Measurements from ENCODE around the gene FAM53B.

The FAM53B gene

GRCh38 chr10:124691002-124691401 lies 53.2 kb downstream of the FAM53B start:
- H3K9me3 ChIP-seq (ENCODE audit: low read length) = no peaks in the 10 kb centered on the region
- H3K4me1 ChIP-seq (ENCODE audit: insufficient read depth, low read length) = peaks cover 7% of the 10 kb centered on the region
- H3K27me3 ChIP-seq (ENCODE audit: insufficient read depth, low read length) = no peaks in the 10 kb centered on the region
- H3K4me3 ChIP-seq (ENCODE audit: low read length) = no peak overlapping the region
- peaks cover 38% of the 10 kb centered on the region for H3K36me3 ChIP-seq (ENCODE audit: insufficient read depth, low read length)
- H2AFZ ChIP-seq (ENCODE audit: low read depth, low read length) = no peak overlapping the region

DNA sequence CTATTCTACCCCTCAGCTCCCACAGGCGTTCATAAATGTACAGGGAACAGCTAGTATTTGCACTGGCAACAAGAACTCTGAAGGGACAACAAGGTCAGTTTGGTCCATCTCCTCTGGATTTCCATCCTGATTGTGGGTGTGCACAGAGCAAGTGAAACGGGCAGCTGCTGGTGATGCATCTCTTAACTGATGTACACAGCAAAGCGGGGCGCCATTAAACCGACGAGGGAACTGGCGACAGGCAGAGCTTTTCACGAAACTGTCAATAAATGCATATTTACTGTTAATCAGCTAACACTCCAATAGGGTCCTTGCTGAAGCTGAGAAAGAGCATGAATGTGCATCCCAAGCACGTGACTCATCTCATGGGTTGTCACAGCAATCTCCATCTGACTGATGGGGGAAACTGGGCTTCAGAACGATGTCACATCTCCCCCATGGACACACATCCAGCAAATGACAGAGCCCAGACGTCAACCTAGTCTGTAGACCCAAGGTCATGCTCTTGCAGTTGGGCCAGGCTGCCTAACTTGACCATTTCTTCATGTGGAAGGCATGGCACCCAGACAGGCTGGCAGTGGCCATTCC lies 54.2 kb downstream of the FAM53B start:
- Histone ChIP-seq H3K27me3 (ENCODE audit: insufficient read depth, low read length) (no peaks in the 10 kb centered on the region), H3K4me3 (ENCODE audit: low read length) (no peak overlapping the region), H3K4me1 (ENCODE audit: insufficient read depth, low read length) (peaks cover 7% of the 10 kb centered on the region), H3K9me3 (ENCODE audit: low read length) (no peaks in the 10 kb centered on the region), H2AFZ (ENCODE audit: low read depth, low read length) (no peak overlapping the region), H3K36me3 (ENCODE audit: insufficient read depth, low read length) (peaks cover 29% of the 10 kb centered on the region)

DNA sequence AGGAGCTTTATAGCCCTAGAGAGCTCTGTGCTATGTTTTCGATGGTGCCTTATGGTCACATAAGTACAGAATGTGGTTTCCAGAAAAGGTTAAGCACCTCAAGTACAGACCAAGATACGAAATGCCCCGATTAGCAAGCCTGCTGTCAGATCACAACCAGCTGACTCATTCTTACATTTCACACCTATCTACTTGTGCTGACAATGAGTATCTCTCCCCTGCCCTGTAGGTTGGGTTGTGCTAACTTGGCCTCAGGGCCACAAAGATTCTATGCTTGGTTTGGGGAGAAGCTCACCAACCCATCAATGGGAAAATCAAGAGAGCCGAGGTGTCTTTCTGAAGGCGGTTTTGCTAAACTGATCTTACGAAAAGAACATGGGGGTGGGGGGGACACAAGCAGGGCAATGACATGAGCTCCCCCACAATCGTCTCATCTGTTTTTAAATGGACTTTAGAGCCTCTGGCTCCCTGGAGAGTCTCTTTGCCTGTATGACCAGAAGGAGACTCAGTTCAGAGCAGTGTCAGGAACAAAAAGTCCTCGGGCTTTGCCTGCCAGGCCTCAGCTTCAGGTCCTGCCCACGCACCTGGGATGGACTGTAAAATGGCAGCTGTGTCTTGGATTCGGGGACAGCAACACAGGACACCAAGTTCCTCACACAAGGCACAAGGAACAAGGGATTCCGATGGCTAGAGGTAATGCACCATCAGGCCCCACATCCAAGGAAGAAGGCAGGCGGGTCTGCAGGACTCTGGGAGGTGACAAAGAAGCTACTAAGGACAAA lies 55.1 kb downstream of the FAM53B start:
- H3K27me3 ChIP-seq (ENCODE audit: insufficient read depth, low read length) = no peaks in the 10 kb centered on the region
- no peaks in the 10 kb centered on the region for H3K9me3 ChIP-seq (ENCODE audit: low read length)
- H3K36me3 ChIP-seq (ENCODE audit: insufficient read depth, low read length) = peaks cover 24% of the 10 kb centered on the region
- H2AFZ ChIP-seq (ENCODE audit: low read depth, low read length) = no peak overlapping the region
- peaks cover 7% of the 10 kb centered on the region for H3K4me1 ChIP-seq (ENCODE audit: insufficient read depth, low read length)
- H3K4me3 ChIP-seq (ENCODE audit: low read length) = no peak overlapping the region

DNA sequence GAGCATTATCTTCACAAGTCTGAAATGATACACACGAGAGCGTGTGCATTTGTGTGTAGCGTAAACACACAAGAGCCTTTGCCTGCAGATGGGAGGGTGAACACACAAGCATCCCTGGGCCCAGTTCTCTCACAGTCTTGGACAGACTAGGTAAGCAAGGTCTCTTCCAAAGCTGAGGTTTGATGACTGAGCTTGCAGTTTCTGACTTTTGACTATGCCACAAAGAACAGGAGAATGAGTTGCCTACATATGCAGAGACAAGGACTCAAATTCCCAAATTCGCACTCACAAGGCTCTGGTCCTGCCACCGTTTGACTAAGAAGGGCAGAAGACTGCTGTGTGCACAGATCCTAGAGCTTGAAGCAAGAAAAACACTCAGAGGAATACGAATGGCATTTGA lies 55.8 kb downstream of the FAM53B start:
- Histone ChIP-seq H3K4me3 (ENCODE audit: low read length) (no peak overlapping the region), H2AFZ (ENCODE audit: low read depth, low read length) (no peak overlapping the region), H3K36me3 (ENCODE audit: insufficient read depth, low read length) (peaks cover 20% of the 10 kb centered on the region), H3K4me1 (ENCODE audit: insufficient read depth, low read length) (peaks cover 7% of the 10 kb centered on the region), H3K27me3 (ENCODE audit: insufficient read depth, low read length) (no peaks in the 10 kb centered on the region), H3K9me3 (ENCODE audit: low read length) (no peaks in the 10 kb centered on the region)

GRCh38 chr10:124686707-124687376 lies 57.3 kb downstream of the FAM53B start:
- Histone ChIP-seq H2AFZ (ENCODE audit: low read depth, low read length) (no peak overlapping the region), H3K9me3 (ENCODE audit: low read length) (no peaks in the 10 kb centered on the region), H3K4me1 (ENCODE audit: insufficient read depth, low read length) (peaks cover 6% of the 10 kb centered on the region), H3K4me3 (ENCODE audit: low read length) (no peak overlapping the region), H3K27me3 (ENCODE audit: insufficient read depth, low read length) (no peaks in the 10 kb centered on the region), H3K36me3 (ENCODE audit: insufficient read depth, low read length) (peaks cover 24% of the 10 kb centered on the region)

DNA sequence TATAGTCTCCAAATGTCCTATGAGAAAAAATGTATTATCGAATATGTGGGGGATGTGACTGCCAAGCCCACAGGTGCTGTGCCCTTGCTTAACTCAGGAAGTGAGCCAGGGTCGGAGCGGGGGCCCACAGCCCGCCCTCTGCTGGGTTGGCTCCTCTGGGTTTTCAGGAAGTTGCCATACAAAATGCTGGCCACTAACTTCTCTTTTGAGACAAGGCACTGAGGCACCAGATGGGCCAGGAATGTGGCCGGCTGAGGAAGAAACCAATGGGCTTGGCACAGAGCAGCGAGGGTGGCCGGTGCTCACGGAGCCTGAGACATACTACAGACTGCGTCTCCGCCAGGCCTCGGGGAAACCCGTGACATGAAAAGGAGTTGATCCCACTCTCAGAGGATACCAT lies 58.9 kb downstream of the FAM53B start:
- Histone ChIP-seq H3K4me1 (ENCODE audit: insufficient read depth, low read length) (no peaks in the 10 kb centered on the region), H3K27me3 (ENCODE audit: insufficient read depth, low read length) (no peaks in the 10 kb centered on the region), H3K36me3 (ENCODE audit: insufficient read depth, low read length) (peaks cover 38% of the 10 kb centered on the region), H3K9me3 (ENCODE audit: low read length) (no peaks in the 10 kb centered on the region), H3K4me3 (ENCODE audit: low read length) (no peak overlapping the region), H2AFZ (ENCODE audit: low read depth, low read length) (no peak overlapping the region)

DNA sequence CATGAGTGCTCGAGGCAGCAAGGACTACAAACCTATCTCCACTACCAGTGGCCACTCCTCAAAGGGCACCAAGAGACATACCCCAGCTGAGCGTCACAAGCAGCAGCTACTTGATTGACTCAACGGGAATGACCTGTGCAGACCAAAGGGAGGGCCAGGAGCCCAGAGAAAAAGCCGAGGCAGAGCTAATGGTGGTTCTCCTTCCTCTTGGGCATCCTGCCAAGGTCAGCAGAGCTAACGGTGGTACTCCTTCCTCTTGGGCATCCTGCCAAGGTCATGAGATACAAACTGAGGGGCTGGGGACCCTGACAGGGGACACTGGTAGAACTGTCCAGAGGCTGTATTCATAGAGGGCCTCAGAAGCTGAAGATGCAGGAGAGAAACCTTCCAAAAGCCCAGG lies 60.4 kb downstream of the FAM53B start:
- Histone ChIP-seq H3K4me3 (ENCODE audit: low read length) (no peak overlapping the region), H3K27me3 (ENCODE audit: insufficient read depth, low read length) (no peaks in the 10 kb centered on the region), H3K36me3 (ENCODE audit: insufficient read depth, low read length) (peaks cover 32% of the 10 kb centered on the region), H3K4me1 (ENCODE audit: insufficient read depth, low read length) (no peaks in the 10 kb centered on the region), H2AFZ (ENCODE audit: low read depth, low read length) (no peak overlapping the region), H3K9me3 (ENCODE audit: low read length) (no peaks in the 10 kb centered on the region)

- Histone ChIP-seq H3K4me3 (ENCODE audit: low read length) (no peak overlapping the region), H3K36me3 (ENCODE audit: insufficient read depth, low read length) (peaks cover 31% of the 10 kb centered on the region), H2AFZ (ENCODE audit: low read depth, low read length) (no peak overlapping the region), H3K9me3 (ENCODE audit: low read length) (no peaks in the 10 kb centered on the region), H3K27me3 (ENCODE audit: insufficient read depth, low read length) (no peaks in the 10 kb centered on the region), H3K4me1 (ENCODE audit: insufficient read depth, low read length) (peaks cover 19% of the 10 kb centered on the region)
These were observed 62.3 kb downstream of the FAM53B start for GRCh38 chr10:124681626-124682552.

GRCh38 chr10:124681091-124681490 lies 63.1 kb downstream of the FAM53B start:
- no peaks in the 10 kb centered on the region for H3K27me3 ChIP-seq (ENCODE audit: insufficient read depth, low read length)
- H2AFZ ChIP-seq (ENCODE audit: low read depth, low read length) = no peak overlapping the region
- no peaks in the 10 kb centered on the region for H3K9me3 ChIP-seq (ENCODE audit: low read length)
- peaks cover 21% of the 10 kb centered on the region for H3K4me1 ChIP-seq (ENCODE audit: insufficient read depth, low read length)
- peaks cover 33% of the 10 kb centered on the region for H3K36me3 ChIP-seq (ENCODE audit: insufficient read depth, low read length)
- no peak overlapping the region for H3K4me3 ChIP-seq (ENCODE audit: low read length)

- H3K27me3 ChIP-seq (ENCODE audit: insufficient read depth, low read length) = no peaks in the 10 kb centered on the region
- peaks cover 21% of the 10 kb centered on the region for H3K4me1 ChIP-seq (ENCODE audit: insufficient read depth, low read length)
- H3K4me3 ChIP-seq (ENCODE audit: low read length) = no peak overlapping the region
- no peaks in the 10 kb centered on the region for H3K9me3 ChIP-seq (ENCODE audit: low read length)
- H2AFZ ChIP-seq (ENCODE audit: low read depth, low read length) = no peak overlapping the region
- H3K36me3 ChIP-seq (ENCODE audit: insufficient read depth, low read length) = peaks cover 36% of the 10 kb centered on the region
These were observed 63.5 kb downstream of the FAM53B start for GRCh38 chr10:124680675-124681074.

- no peaks in the 10 kb centered on the region for H3K27me3 ChIP-seq (ENCODE audit: insufficient read depth, low read length)
- H3K4me1 ChIP-seq (ENCODE audit: insufficient read depth, low read length) = peaks cover 21% of the 10 kb centered on the region
- no peak overlapping the region for H2AFZ ChIP-seq (ENCODE audit: low read depth, low read length)
- no peak overlapping the region for H3K4me3 ChIP-seq (ENCODE audit: low read length)
- H3K36me3 ChIP-seq (ENCODE audit: insufficient read depth, low read length) = peaks cover 37% of the 10 kb centered on the region
- H3K9me3 ChIP-seq (ENCODE audit: low read length) = no peaks in the 10 kb centered on the region
These were observed 64.8 kb downstream of the FAM53B start for GRCh38 chr10:124679401-124679800.

GRCh38 chr10:124678557-124679240 lies 65.5 kb downstream of the FAM53B start:
- Histone ChIP-seq H3K4me3 (ENCODE audit: low read length) (no peak overlapping the region), H3K36me3 (ENCODE audit: insufficient read depth, low read length) (peaks cover 32% of the 10 kb centered on the region), H3K9me3 (ENCODE audit: low read length) (no peaks in the 10 kb centered on the region), H3K27me3 (ENCODE audit: insufficient read depth, low read length) (no peaks in the 10 kb centered on the region), H3K4me1 (ENCODE audit: insufficient read depth, low read length) (peaks cover 21% of the 10 kb centered on the region), H2AFZ (ENCODE audit: low read depth, low read length) (no peak overlapping the region)

Data from neuron (in vitro differentiated cells).